Measurements from ENCODE around the gene TNIK.
"Not testable (repeated sequence)": the region's sequence is repeated elsewhere in the genome, so short reads cannot be mapped to it uniquely, and the experiment has no call there.

GRCh38 chr3:171424063-171424462 is 36.1 kb downstream of the TNIK start:
- not testable (repeated sequence) for TF ChIP-seq POLR2A (IDR thresholded peaks at IDR 0.05; ENCODE audit: low read depth, low read length); POLR2AphosphoS5 (IDR thresholded peaks at IDR 0.05; ENCODE audit: low read depth, low read length); TAF1 (IDR thresholded peaks at IDR 0.05; ENCODE audit: borderline replicate concordance, low read depth, low read length)

Measured in GM12892 (cell line).